GM18907 (cell line): ENCODE data around the gene KIF16B.

ENCODE experiments used
- ATAC-seq: cut with Tn5 transposase; IDR thresholded peaks from one replicate; pipeline ENCODE4 v1.9.1; 2021; ENCODE audit warnings: mild to moderate bottlenecking, moderate library complexity; ENCODE audit not compliant: unreplicated experiment

Gene KIF16B

GRCh38 chr20:16483024-16483423, 90.2 kb downstream of the KIF16B start:
- no peak for ATAC-seq

- no peak for ATAC-seq
Observed at GRCh38 chr20:16481977-16482376, 91.3 kb downstream of the KIF16B start.

GRCh38 chr20:16479666-16480065, 93.6 kb downstream of the KIF16B start:
- no peak for ATAC-seq

- ATAC-seq: no peak
Observed at GRCh38 chr20:16477632-16478031, 95.6 kb downstream of the KIF16B start.

- ATAC-seq: peak; percentile 70
Observed at GRCh38 chr20:16476032-16476431, 97.2 kb downstream of the KIF16B start.

- ATAC-seq: no peak
Observed at GRCh38 chr20:16475225-16475624, 98.0 kb downstream of the KIF16B start.

GRCh38 chr20:16474363-16474762, 98.9 kb downstream of the KIF16B start:
- ATAC-seq: no peak

GRCh38 chr20:16472045-16472872, 101.0 kb downstream of the KIF16B start:
- ATAC-seq: no peak

- ATAC-seq: no peak
Observed at GRCh38 chr20:16469395-16469905, 103.8 kb downstream of the KIF16B start.

GRCh38 chr20:16462711-16463110, 110.5 kb downstream of the KIF16B start:
- no peak for ATAC-seq

- no peak for ATAC-seq
Observed at GRCh38 chr20:16459019-16459700, 114.1 kb downstream of the KIF16B start.

- ATAC-seq: no peak
Observed at GRCh38 chr20:16457514-16457913, 115.7 kb downstream of the KIF16B start.

GRCh38 chr20:16455324-16455723, 117.9 kb downstream of the KIF16B start:
- ATAC-seq: no peak

- no peak for ATAC-seq
Observed at GRCh38 chr20:16451982-16452381, 121.3 kb downstream of the KIF16B start.

GRCh38 chr20:16451001-16451400, 122.2 kb downstream of the KIF16B start:
- ATAC-seq: no peak

- ATAC-seq: no peak
Observed at GRCh38 chr20:16446991-16447390, 126.3 kb downstream of the KIF16B start.

- ATAC-seq: no peak
Observed at GRCh38 chr20:16446246-16446645, 127.0 kb downstream of the KIF16B start.

GRCh38 chr20:16445482-16445881, 127.8 kb downstream of the KIF16B start:
- no peak for ATAC-seq

- no peak for ATAC-seq
Observed at GRCh38 chr20:16444057-16444777, 129.0 kb downstream of the KIF16B start.

GRCh38 chr20:16441546-16442164, 131.6 kb downstream of the KIF16B start:
- ATAC-seq: no peak

- no peak for ATAC-seq
Observed at GRCh38 chr20:16440686-16441085, 132.6 kb downstream of the KIF16B start.
